Measurements from ENCODE around the gene LAIR1. TPM values are rescaled to one million over a fixed set of nuclear protein-coding genes. Genes with fewer than 3 reads are reported as not detected.
"Not testable (repeated sequence)": the region's sequence is repeated elsewhere in the genome, so short reads cannot be mapped to it uniquely, and the experiment has no call there.

The LAIR1 gene
- total RNA-seq, 2 experiments from 2014 or later: 4.3 TPM; not detected in 1

- Histone ChIP-seq H3K9me2 (ENCODE audit: insufficient read depth, low read length) (no peaks in the 10 kb centered on the region), H3K4me1 (ENCODE audit: insufficient read depth, low read length, poor library complexity, severe bottlenecking) (peaks cover 4% of the 10 kb centered on the region), H3K79me2 (ENCODE audit: insufficient read depth, low read depth, low read length) (no peaks in the 10 kb centered on the region), H4K20me1 (ENCODE audit: insufficient read depth, low read length) (no peaks in the 10 kb centered on the region), H3K27ac (ENCODE audit: low read depth, low read length, poor library complexity, severe bottlenecking) (no peak overlapping the region), H3K36me3 (ENCODE audit: insufficient read depth, low read length) (no peaks in the 10 kb centered on the region), H2AFZ (ENCODE audit: low read length) (no peak overlapping the region), H3K4me3 (ENCODE audit: low read depth, low read length, poor library complexity, severe bottlenecking) (no peak overlapping the region), H3K4me2 (ENCODE audit: low read length) (no peak overlapping the region), H3K9me3 (ENCODE audit: low read length) (no peaks in the 10 kb centered on the region)
- no peak for DNase-seq (ENCODE audit: low spot score)
- BruUV-seq (replicated peaks): no TSS peak
- intact Hi-C loops (cut with micrococcal nuclease; ENCODE audit: unreplicated experiment): no loop called here
- POLR2A ChIA-PET: interaction anchor here (0.6 kb wide), 1 partner anchor 26 kb away, joined by 3 read pairs; no protein-coding TSS in a partner anchor
- no peak for TF ChIP-seq EZH2phosphoT487 (IDR thresholded peaks at IDR 0.05; ENCODE audit: borderline replicate concordance, low read depth, low read length)
- TF ChIP-seq, protein P1, sequence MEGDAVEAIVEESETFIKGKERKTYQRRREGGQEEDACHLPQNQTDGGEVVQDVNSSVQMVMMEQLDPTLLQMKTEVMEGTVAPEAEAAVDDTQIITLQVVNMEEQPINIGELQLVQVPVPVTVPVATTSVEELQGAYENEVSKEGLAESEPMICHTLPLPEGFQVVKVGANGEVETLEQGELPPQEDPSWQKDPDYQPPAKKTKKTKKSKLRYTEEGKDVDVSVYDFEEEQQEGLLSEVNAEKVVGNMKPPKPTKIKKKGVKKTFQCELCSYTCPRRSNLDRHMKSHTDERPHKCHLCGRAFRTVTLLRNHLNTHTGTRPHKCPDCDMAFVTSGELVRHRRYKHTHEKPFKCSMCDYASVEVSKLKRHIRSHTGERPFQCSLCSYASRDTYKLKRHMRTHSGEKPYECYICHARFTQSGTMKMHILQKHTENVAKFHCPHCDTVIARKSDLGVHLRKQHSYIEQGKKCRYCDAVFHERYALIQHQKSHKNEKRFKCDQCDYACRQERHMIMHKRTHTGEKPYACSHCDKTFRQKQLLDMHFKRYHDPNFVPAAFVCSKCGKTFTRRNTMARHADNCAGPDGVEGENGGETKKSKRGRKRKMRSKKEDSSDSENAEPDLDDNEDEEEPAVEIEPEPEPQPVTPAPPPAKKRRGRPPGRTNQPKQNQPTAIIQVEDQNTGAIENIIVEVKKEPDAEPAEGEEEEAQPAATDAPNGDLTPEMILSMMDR (conservative IDR thresholded peaks at IDR 0.05; ENCODE audit: low read length): no peak
- CTCF ChIA-PET (ENCODE audit: unreplicated experiment): no interaction called here
Observed at GRCh38 chr19:54332149-54332548, 32.6 kb downstream of the LAIR1 start.

DNA sequence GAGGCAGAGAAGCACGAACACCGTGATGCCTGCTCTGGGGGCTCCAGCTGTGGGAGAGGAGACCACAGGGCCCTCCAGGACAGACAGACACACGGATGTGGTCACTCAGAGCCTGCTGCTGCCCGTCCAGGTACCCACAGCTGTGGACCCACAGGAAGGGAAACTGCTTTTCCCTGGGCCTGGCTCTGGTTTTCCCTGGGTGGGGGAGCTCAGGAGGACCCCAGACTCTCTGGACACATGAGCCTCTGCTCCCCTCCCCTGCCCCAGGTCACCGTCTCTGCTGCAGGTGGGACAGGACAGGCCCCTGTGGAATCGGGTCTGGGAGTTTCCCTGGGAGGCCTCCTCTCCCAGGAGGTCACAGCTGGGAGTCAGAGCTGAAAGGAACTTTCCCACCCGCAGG, 33.1 kb downstream of the LAIR1 start:
- CTCF ChIA-PET (ENCODE audit: unreplicated experiment): no interaction called here

DNA sequence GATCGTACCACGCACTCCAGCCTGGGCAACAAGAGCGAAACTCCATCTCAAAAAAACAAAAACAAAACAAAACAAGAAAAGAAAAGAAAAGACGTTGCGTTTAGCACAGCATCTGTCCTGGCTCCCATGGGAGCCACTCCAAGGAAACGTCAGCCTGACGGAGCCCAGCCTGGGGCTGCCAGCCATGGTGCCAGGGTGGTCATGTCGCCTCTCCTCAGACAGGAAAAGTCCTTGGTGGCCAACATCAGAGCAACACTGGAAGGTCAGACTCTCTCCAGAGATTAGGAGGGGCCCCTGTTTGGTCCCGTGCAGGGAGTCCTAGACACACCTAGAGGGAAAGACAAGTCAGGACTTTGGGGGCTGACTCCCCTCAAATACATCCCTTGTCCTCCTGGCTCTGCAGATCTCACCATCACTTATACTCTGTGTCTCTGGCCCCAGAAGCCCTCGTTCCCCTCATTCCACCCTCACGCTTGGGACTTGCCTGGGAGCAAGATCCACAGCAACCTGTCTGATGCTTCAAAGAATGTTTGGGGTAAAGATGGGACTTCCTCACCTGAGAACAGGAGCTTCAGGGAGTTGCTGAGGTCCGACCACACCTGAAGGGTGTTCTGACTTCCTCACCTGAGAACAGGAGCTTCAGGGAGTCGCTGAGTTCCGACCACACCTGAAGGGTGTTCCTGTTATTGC, 35.1 kb downstream of the LAIR1 start:
- Histone ChIP-seq H3K9me3 (ENCODE audit: low read length) (no peaks in the 10 kb centered on the region), H3K4me1 (ENCODE audit: insufficient read depth, low read length, poor library complexity, severe bottlenecking) (peaks cover 6% of the 10 kb centered on the region), H2AFZ (ENCODE audit: low read length) (no peak overlapping the region), H4K20me1 (ENCODE audit: insufficient read depth, low read length) (no peaks in the 10 kb centered on the region), H3K4me3 (ENCODE audit: low read depth, low read length, poor library complexity, severe bottlenecking) (no peak overlapping the region), H3K36me3 (ENCODE audit: insufficient read depth, low read length) (no peaks in the 10 kb centered on the region), H3K79me2 (ENCODE audit: insufficient read depth, low read depth, low read length) (no peaks in the 10 kb centered on the region), H3K4me2 (ENCODE audit: low read length) (no peak overlapping the region), H3K9me2 (ENCODE audit: insufficient read depth, low read length) (no peaks in the 10 kb centered on the region), H3K27ac (ENCODE audit: low read depth, low read length, poor library complexity, severe bottlenecking) (no peak overlapping the region)
- BruUV-seq (replicated peaks): no TSS peak
- intact Hi-C loops (cut with micrococcal nuclease; ENCODE audit: unreplicated experiment): no loop called here
- CTCF ChIA-PET (ENCODE audit: unreplicated experiment): no interaction called here
- no peak for DNase-seq (ENCODE audit: low spot score)
- POLR2A ChIA-PET: no interaction called here
- no peak for TF ChIP-seq EZH2phosphoT487 (IDR thresholded peaks at IDR 0.05; ENCODE audit: borderline replicate concordance, low read depth, low read length)
- TF ChIP-seq, protein P1 (conservative IDR thresholded peaks at IDR 0.05; ENCODE audit: low read length): no peak

More for the DNA sequence above, 33.1 kb downstream of the LAIR1 start:
- Histone ChIP-seq H3K79me2 (ENCODE audit: insufficient read depth, low read depth, low read length) (no peaks in the 10 kb centered on the region), H3K4me1 (ENCODE audit: insufficient read depth, low read length, poor library complexity, severe bottlenecking) (peaks cover 6% of the 10 kb centered on the region), H3K27ac (ENCODE audit: low read depth, low read length, poor library complexity, severe bottlenecking) (no peak overlapping the region), H3K4me3 (ENCODE audit: low read depth, low read length, poor library complexity, severe bottlenecking) (no peak overlapping the region), H3K9me3 (ENCODE audit: low read length) (no peaks in the 10 kb centered on the region), H3K9me2 (ENCODE audit: insufficient read depth, low read length) (no peaks in the 10 kb centered on the region), H4K20me1 (ENCODE audit: insufficient read depth, low read length) (no peaks in the 10 kb centered on the region), H3K4me2 (ENCODE audit: low read length) (no peak overlapping the region), H3K36me3 (ENCODE audit: insufficient read depth, low read length) (no peaks in the 10 kb centered on the region), H2AFZ (ENCODE audit: low read length) (no peak overlapping the region)
- DNase-seq (ENCODE audit: low spot score): no peak
- BruUV-seq (replicated peaks): no TSS peak
- intact Hi-C loops (cut with micrococcal nuclease; ENCODE audit: unreplicated experiment): no loop called here
- POLR2A ChIA-PET: interaction anchor here (0.6 kb wide), 1 partner anchor 25 kb away, joined by 3 read pairs; no protein-coding TSS in a partner anchor
- TF ChIP-seq, protein P1 (conservative IDR thresholded peaks at IDR 0.05; ENCODE audit: low read length): no peak
- TF ChIP-seq EZH2phosphoT487 (IDR thresholded peaks at IDR 0.05; ENCODE audit: borderline replicate concordance, low read depth, low read length): no peak

DNA sequence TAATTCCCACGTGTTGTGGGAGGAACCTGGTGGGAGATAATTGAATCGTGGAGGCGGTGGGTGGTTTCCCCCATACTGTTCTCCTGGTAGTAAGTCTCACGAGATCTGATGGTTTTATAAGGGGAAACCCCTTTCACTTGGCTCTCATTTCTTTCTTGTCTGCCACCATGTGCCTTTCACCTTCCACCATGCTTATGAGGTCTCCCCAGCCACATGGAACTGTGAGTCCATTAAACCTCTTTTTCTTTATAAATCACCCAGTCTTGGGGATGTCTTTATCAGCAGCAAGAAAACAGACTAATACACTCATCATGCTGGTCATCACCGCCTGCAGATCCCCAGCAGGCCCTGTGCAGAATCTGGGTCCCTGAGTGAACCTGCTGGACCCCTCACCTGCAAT, 36.0 kb downstream of the LAIR1 start:
- intact Hi-C loops (cut with micrococcal nuclease; ENCODE audit: unreplicated experiment); H3K9me2 ChIP-seq (ENCODE audit: insufficient read depth, low read length); H3K4me2 ChIP-seq (ENCODE audit: low read length); H4K20me1 ChIP-seq (ENCODE audit: insufficient read depth, low read length); H3K27ac ChIP-seq (ENCODE audit: low read depth, low read length, poor library complexity, severe bottlenecking); H3K79me2 ChIP-seq (ENCODE audit: insufficient read depth, low read depth, low read length); H3K36me3 ChIP-seq (ENCODE audit: insufficient read depth, low read length); CTCF ChIA-PET (ENCODE audit: unreplicated experiment); BruUV-seq (replicated peaks); DNase-seq (ENCODE audit: low spot score); POLR2A ChIA-PET; H3K4me1 ChIP-seq (ENCODE audit: insufficient read depth, low read length, poor library complexity, severe bottlenecking); H3K4me3 ChIP-seq (ENCODE audit: low read depth, low read length, poor library complexity, severe bottlenecking); H3K9me3 ChIP-seq (ENCODE audit: low read length); H2AFZ ChIP-seq (ENCODE audit: low read length): not testable (repeated sequence)
